Neural progenitor cell (in vitro differentiated cells): ENCODE measurements around the gene STARD3NL.

Experiments
- CTCF ChIP-seq: fragments of 200-600 bp; sonication (generic); IDR thresholded peaks from 2 replicates; pipeline ENCODE4 v1.5.1; 2017; ENCODE audit warnings: antibody characterized with exemption, mild to moderate bottlenecking
- EZH2 ChIP-seq: fragments of 200-600 bp; sonication (generic); IDR thresholded peaks from 2 replicates; pipeline ENCODE4 v1.6.1; 2017; ENCODE audit warnings: antibody characterized with exemption, mild to moderate bottlenecking, moderate library complexity

GRCh38 chr7:38257350-38257677 is 79.3 kb downstream of the STARD3NL start:
- TF ChIP-seq EZH2: no peak
- no peak for TF ChIP-seq CTCF
